ENCODE data around the gene CACNA1G. TPM values are rescaled to one million over a fixed set of nuclear protein-coding genes. Genes with fewer than 3 reads are reported as not detected.

CACNA1G gene
- total RNA-seq, 2 experiments from 2014 or later, result not detected

- H3K27ac ChIP-seq (ENCODE audit: low read depth, low read length, poor library complexity, severe bottlenecking), result no peak overlapping the region
- BruUV-seq (replicated peaks), result no TSS peak
- POLR2A ChIA-PET, result interaction anchor here (1.2 kb wide), 1 partner anchor 38 kb away, joined by 3 read pairs; no protein-coding TSS in a partner anchor
These were observed 100.8 kb downstream of the CACNA1G start for GRCh38 chr17:50661348-50661747.

GRCh38 chr17:50661795-50662391 lies 101.4 kb downstream of the CACNA1G start:
- peak overlapping the region; percentile 13; the same call in 1 of the 2 replicates for H3K4me2 ChIP-seq (ENCODE audit: low read length)
- H3K27ac ChIP-seq (ENCODE audit: low read depth, low read length, poor library complexity, severe bottlenecking), result no peak overlapping the region
- intact Hi-C loops (cut with micrococcal nuclease; ENCODE audit: unreplicated experiment), result no loop called here
- H3K36me3 ChIP-seq (ENCODE audit: insufficient read depth, low read length), result no peaks in the 10 kb centered on the region
- no peak for TF ChIP-seq EZH2phosphoT487 (IDR thresholded peaks at IDR 0.05; ENCODE audit: borderline replicate concordance, low read depth, low read length)
- no peak for TF ChIP-seq CTCF (conservative IDR thresholded peaks at IDR 0.05; ENCODE audit: low read length)
- H3K9me2 ChIP-seq (ENCODE audit: insufficient read depth, low read length), result no peaks in the 10 kb centered on the region
- no peak overlapping the region for H2AFZ ChIP-seq (ENCODE audit: low read length)
- DNase-seq (ENCODE audit: low spot score), result peak; percentile 9
- no peak overlapping the region for H3K4me3 ChIP-seq (ENCODE audit: low read depth, low read length, poor library complexity, severe bottlenecking)
- ChIA-PET CTCF (ENCODE audit: unreplicated experiment) (interaction anchor here (0.5 kb wide), 1 partner anchor 506 kb away, joined by 5 read pairs; no protein-coding TSS in a partner anchor), POLR2A (no interaction called here)
- H3K79me2 ChIP-seq (ENCODE audit: insufficient read depth, low read depth, low read length), result no peaks in the 10 kb centered on the region
- H3K4me1 ChIP-seq (ENCODE audit: insufficient read depth, low read length, poor library complexity, severe bottlenecking), result peaks cover 8% of the 10 kb centered on the region
- no peaks in the 10 kb centered on the region for H3K9me3 ChIP-seq (ENCODE audit: low read length)
- H4K20me1 ChIP-seq (ENCODE audit: insufficient read depth, low read length), result no peaks in the 10 kb centered on the region
- BruUV-seq (replicated peaks), result no TSS peak

More at GRCh38 chr17:50661348-50661747, 100.8 kb downstream of the CACNA1G start:
- Histone ChIP-seq H3K79me2 (ENCODE audit: insufficient read depth, low read depth, low read length) (no peaks in the 10 kb centered on the region), H3K9me2 (ENCODE audit: insufficient read depth, low read length) (no peaks in the 10 kb centered on the region), H3K36me3 (ENCODE audit: insufficient read depth, low read length) (no peaks in the 10 kb centered on the region), H3K9me3 (ENCODE audit: low read length) (no peaks in the 10 kb centered on the region), H3K4me2 (ENCODE audit: low read length) (peak overlapping the region; percentile 13; the same call in 1 of the 2 replicates), H2AFZ (ENCODE audit: low read length) (no peak overlapping the region), H3K4me3 (ENCODE audit: low read depth, low read length, poor library complexity, severe bottlenecking) (no peak overlapping the region), H3K4me1 (ENCODE audit: insufficient read depth, low read length, poor library complexity, severe bottlenecking) (peaks cover 8% of the 10 kb centered on the region), H4K20me1 (ENCODE audit: insufficient read depth, low read length) (no peaks in the 10 kb centered on the region)
- intact Hi-C loops (cut with micrococcal nuclease; ENCODE audit: unreplicated experiment), result no loop called here
- TF ChIP-seq CTCF (conservative IDR thresholded peaks at IDR 0.05; ENCODE audit: low read length) (no peak), EZH2phosphoT487 (IDR thresholded peaks at IDR 0.05; ENCODE audit: borderline replicate concordance, low read depth, low read length) (no peak)
- CTCF ChIA-PET (ENCODE audit: unreplicated experiment), result no interaction called here
- no peak for DNase-seq (ENCODE audit: low spot score)

- Histone ChIP-seq H3K4me1 (ENCODE audit: insufficient read depth, low read length, poor library complexity, severe bottlenecking) (peaks cover 8% of the 10 kb centered on the region), H3K79me2 (ENCODE audit: insufficient read depth, low read depth, low read length) (no peaks in the 10 kb centered on the region), H2AFZ (ENCODE audit: low read length) (no peak overlapping the region), H3K9me2 (ENCODE audit: insufficient read depth, low read length) (no peaks in the 10 kb centered on the region), H3K4me2 (ENCODE audit: low read length) (no peak overlapping the region), H4K20me1 (ENCODE audit: insufficient read depth, low read length) (no peaks in the 10 kb centered on the region), H3K36me3 (ENCODE audit: insufficient read depth, low read length) (no peaks in the 10 kb centered on the region), H3K27ac (ENCODE audit: low read depth, low read length, poor library complexity, severe bottlenecking) (no peak overlapping the region), H3K4me3 (ENCODE audit: low read depth, low read length, poor library complexity, severe bottlenecking) (no peak overlapping the region), H3K9me3 (ENCODE audit: low read length) (no peaks in the 10 kb centered on the region)
- no TSS peak for BruUV-seq (replicated peaks)
- ChIA-PET POLR2A (no interaction called here), CTCF (ENCODE audit: unreplicated experiment) (no interaction called here)
- TF ChIP-seq EZH2phosphoT487 (IDR thresholded peaks at IDR 0.05; ENCODE audit: borderline replicate concordance, low read depth, low read length) (no peak), CTCF (conservative IDR thresholded peaks at IDR 0.05; ENCODE audit: low read length) (no peak)
- no peak for DNase-seq (ENCODE audit: low spot score)
- intact Hi-C loops (cut with micrococcal nuclease; ENCODE audit: unreplicated experiment), result no loop called here
These were observed 102.2 kb downstream of the CACNA1G start for GRCh38 chr17:50662632-50663225.
